BLaER1 (cell line): ENCODE data around the gene LRTM1.

Experiments
- H3K27ac ChIP-seq: shearing (Covaris generic); formaldehyde crosslinking; 2 replicates; pipeline ENCODE4 v1.8.1; 2022
- H3K27me3 ChIP-seq: shearing (Covaris generic); formaldehyde crosslinking; 2 replicates; pipeline ENCODE4 v1.8.1; 2022
- H3K36me3 ChIP-seq: shearing (Covaris generic); formaldehyde crosslinking; 2 replicates; pipeline ENCODE4 v1.8.1; 2022
- H3K4me1 ChIP-seq: shearing (Covaris generic); formaldehyde crosslinking; 2 replicates; pipeline ENCODE4 v1.8.1; 2022
- H3K4me2 ChIP-seq: shearing (Covaris generic); formaldehyde crosslinking; 2 replicates; pipeline ENCODE4 v1.8.1; 2022
- H3K4me3 ChIP-seq: shearing (Covaris generic); formaldehyde crosslinking; 2 replicates; pipeline ENCODE4 v1.8.1; 2022
- H3K9ac ChIP-seq: shearing (Covaris generic); formaldehyde crosslinking; 2 replicates; pipeline ENCODE4 v1.8.1; 2022
- H3K9me3 ChIP-seq: shearing (Covaris generic); formaldehyde crosslinking; 2 replicates; pipeline ENCODE4 v1.8.1; 2022
- H4K20me1 ChIP-seq: shearing (Covaris generic); formaldehyde crosslinking; 2 replicates; pipeline ENCODE4 v1.8.1; 2022
- Cebpa-rat ChIP-seq: shearing (Covaris generic); IDR thresholded peaks from 2 replicates; pipeline ENCODE4 v1.8.1; 2022

LRTM1 gene

DNA sequence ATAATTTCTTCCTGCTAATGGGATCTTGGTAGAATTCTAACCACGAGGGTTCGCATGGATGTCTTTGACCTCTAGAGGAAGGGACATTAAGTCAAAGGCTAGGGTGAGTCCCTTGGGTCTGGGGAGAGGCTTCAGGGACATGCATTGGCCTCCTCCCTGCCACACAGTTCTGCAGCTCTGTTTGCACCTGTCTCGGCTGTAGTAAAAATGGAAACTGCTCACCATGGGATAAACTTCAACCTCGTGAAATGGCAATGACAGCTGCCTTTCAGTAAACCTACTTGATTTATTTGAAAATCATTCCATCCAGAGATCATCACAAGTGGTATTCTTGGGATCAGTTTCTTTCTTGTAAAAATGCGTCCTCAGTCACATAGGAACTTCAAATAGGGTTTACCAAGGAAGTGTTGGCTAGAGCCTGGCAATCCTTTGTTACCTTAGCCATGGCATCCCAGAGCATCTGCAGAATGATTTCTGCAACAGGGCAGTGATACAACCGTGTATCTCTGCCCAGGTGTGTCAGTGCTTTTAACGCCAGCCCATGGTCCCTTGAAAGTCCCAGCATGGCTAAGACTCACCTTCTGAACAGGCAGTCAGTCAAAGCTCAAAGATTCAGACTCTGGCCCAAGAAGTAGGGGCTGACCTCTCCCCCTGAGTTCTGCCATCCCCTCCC, 14.0 kb upstream of the LRTM1 start:
- H3K4me2 ChIP-seq = no peak overlapping the region
- no peak overlapping the region for H3K4me3 ChIP-seq
- H3K27ac ChIP-seq = no peak overlapping the region
- no peak for TF ChIP-seq Cebpa-rat
- H4K20me1 ChIP-seq = no peaks in the 10 kb centered on the region
- no peaks in the 10 kb centered on the region for H3K27me3 ChIP-seq
- no peak overlapping the region for H3K9ac ChIP-seq
- peaks cover 21% of the 10 kb centered on the region for H3K4me1 ChIP-seq
- no peaks in the 10 kb centered on the region for H3K36me3 ChIP-seq
- H3K9me3 ChIP-seq = no peaks in the 10 kb centered on the region

- Histone ChIP-seq H3K27ac (no peak overlapping the region), H3K27me3 (no peaks in the 10 kb centered on the region), H3K9me3 (no peaks in the 10 kb centered on the region), H4K20me1 (no peaks in the 10 kb centered on the region), H3K4me2 (no peak overlapping the region), H3K4me3 (no peak overlapping the region), H3K9ac (no peak overlapping the region), H3K36me3 (no peaks in the 10 kb centered on the region), H3K4me1 (peaks cover 28% of the 10 kb centered on the region)
- TF ChIP-seq Cebpa-rat = no peak
Measured at GRCh38 chr3:54940971-54941370, 13.1 kb upstream of the LRTM1 start.

- no peaks in the 10 kb centered on the region for H3K27me3 ChIP-seq
- no peaks in the 10 kb centered on the region for H3K9me3 ChIP-seq
- no peaks in the 10 kb centered on the region for H3K36me3 ChIP-seq
- H3K9ac ChIP-seq = no peak overlapping the region
- peaks cover 28% of the 10 kb centered on the region for H3K4me1 ChIP-seq
- H3K4me2 ChIP-seq = no peak overlapping the region
- H3K27ac ChIP-seq = no peak overlapping the region
- no peaks in the 10 kb centered on the region for H4K20me1 ChIP-seq
- TF ChIP-seq Cebpa-rat = no peak
- no peak overlapping the region for H3K4me3 ChIP-seq
Measured at GRCh38 chr3:54939557-54940300, 11.9 kb upstream of the LRTM1 start.

DNA sequence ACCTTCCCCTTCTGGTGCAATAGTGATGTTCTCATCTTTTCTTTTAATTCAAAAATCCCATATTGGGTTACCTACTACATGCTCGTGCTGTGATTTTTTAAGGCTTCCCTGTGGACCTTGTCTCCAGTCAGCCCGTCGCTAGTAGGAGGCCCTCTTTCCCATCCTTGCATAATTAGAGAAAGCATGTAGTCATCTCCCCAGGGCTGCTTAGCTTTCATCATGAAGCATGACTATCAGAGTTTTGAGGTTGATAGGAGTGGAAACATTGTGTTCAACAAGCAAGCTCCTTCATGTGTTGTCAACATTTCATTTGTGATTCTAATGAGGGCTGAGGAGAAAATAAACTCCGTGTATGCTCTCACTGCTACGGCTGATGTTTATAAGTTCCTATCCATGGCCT, 8.7 kb upstream of the LRTM1 start:
- H4K20me1 ChIP-seq = no peaks in the 10 kb centered on the region
- peaks cover 28% of the 10 kb centered on the region for H3K4me1 ChIP-seq
- H3K9me3 ChIP-seq = no peaks in the 10 kb centered on the region
- no peak overlapping the region for H3K9ac ChIP-seq
- H3K4me3 ChIP-seq = no peak overlapping the region
- no peak for TF ChIP-seq Cebpa-rat
- no peaks in the 10 kb centered on the region for H3K36me3 ChIP-seq
- no peak overlapping the region for H3K27ac ChIP-seq
- H3K27me3 ChIP-seq = no peaks in the 10 kb centered on the region
- peak overlapping the region; percentile 42 for H3K4me2 ChIP-seq

DNA sequence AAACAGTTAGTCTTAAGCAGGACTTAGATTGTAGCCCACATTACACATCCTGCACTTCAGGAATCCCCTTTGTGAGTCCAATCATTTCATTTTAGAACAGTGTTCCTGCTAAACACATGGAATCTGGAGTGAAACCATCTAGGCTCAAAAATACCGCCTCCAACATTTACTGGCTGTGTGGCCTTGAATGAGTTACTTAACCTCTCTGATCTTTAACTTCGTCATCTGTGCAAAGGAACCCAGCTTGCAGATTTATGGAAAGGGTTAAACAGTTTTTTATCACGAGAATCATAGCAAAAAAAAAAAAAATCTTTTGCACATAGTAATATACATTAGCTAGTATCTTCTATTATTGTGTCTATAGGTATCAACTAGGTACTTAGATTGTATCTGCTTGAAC, 8.0 kb upstream of the LRTM1 start:
- no peak for TF ChIP-seq Cebpa-rat
- H3K27ac ChIP-seq = no peak overlapping the region
- no peaks in the 10 kb centered on the region for H3K36me3 ChIP-seq
- no peaks in the 10 kb centered on the region for H3K27me3 ChIP-seq
- no peaks in the 10 kb centered on the region for H3K9me3 ChIP-seq
- peaks cover 28% of the 10 kb centered on the region for H3K4me1 ChIP-seq
- H4K20me1 ChIP-seq = no peaks in the 10 kb centered on the region
- H3K9ac ChIP-seq = no peak overlapping the region
- H3K4me2 ChIP-seq = 0 out of 2 replicates have a peak overlapping the region, but pooled peaks have one; percentile 42
- H3K4me3 ChIP-seq = no peak overlapping the region

DNA sequence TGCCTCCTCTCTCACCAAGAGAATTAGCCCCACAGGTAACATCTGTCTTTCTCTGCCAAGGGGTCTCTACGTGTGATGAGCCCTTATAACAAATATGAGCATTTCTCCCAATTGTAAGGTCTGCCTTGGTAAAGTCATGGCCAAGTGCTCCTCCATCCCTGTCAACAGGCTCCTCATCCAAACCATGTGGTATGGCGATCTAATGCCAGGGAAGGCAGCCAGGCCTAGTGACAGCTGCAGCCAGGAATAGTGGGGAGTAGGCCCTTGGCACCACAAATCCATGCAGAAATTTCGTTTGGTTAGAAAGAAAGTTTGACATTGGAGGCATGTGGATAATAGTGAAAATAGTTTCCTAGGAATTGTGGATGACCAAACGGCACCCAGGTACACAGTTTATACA, 4.7 kb upstream of the LRTM1 start:
- H3K27ac ChIP-seq = no peak overlapping the region

DNA sequence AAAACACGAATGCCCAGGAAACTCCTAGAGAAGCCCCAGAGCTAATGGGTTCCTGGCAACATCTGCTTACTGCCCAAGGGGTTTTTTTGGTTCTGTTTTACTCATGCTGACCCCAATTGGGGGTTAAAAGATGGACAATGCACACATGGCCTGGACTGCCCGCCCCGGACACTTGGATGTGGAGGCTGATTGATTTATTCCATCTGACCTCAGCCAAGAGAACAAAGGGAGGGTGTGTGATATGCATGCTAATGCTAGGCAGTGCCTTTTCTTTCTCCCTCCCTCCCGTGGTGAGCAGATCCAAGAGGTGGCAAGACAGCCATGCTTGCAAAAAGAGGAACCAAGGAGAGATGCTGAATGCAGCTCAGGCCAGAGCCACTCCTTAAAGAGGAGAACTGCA, 3.3 kb upstream of the LRTM1 start:
- H3K4me2 ChIP-seq = no peak overlapping the region
- H3K4me3 ChIP-seq = no peak overlapping the region
- H3K27ac ChIP-seq = no peak overlapping the region
- no peak for TF ChIP-seq Cebpa-rat
- H3K36me3 ChIP-seq = no peaks in the 10 kb centered on the region
- no peaks in the 10 kb centered on the region for H3K9me3 ChIP-seq
- H4K20me1 ChIP-seq = no peaks in the 10 kb centered on the region
- H3K9ac ChIP-seq = no peak overlapping the region
- H3K4me1 ChIP-seq = 0 out of 2 replicates have a peak, but pooled peaks cover under 1% of the 10 kb centered on the region
- H3K27me3 ChIP-seq = no peaks in the 10 kb centered on the region

More for the DNA sequence above, 4.7 kb upstream of the LRTM1 start:
- no peaks in the 10 kb centered on the region for H3K9me3 ChIP-seq
- H4K20me1 ChIP-seq = no peaks in the 10 kb centered on the region
- H3K36me3 ChIP-seq = no peaks in the 10 kb centered on the region
- no peak overlapping the region for H3K9ac ChIP-seq
- H3K4me1 ChIP-seq = peaks cover 15% of the 10 kb centered on the region
- no peaks in the 10 kb centered on the region for H3K27me3 ChIP-seq
- no peak for TF ChIP-seq Cebpa-rat
- H3K4me2 ChIP-seq = no peak overlapping the region
- no peak overlapping the region for H3K4me3 ChIP-seq

GRCh38 chr3:54918516-54918915, 9.3 kb downstream of the LRTM1 start:
- no peak for TF ChIP-seq Cebpa-rat
- no peak overlapping the region for H3K27ac ChIP-seq
- H3K36me3 ChIP-seq = no peaks in the 10 kb centered on the region
- no peak overlapping the region for H3K9ac ChIP-seq
- H3K4me1 ChIP-seq = no peaks in the 10 kb centered on the region
- H3K9me3 ChIP-seq = no peaks in the 10 kb centered on the region
- no peaks in the 10 kb centered on the region for H3K27me3 ChIP-seq
- H3K4me2 ChIP-seq = no peak overlapping the region
- no peak overlapping the region for H3K4me3 ChIP-seq
- H4K20me1 ChIP-seq = no peaks in the 10 kb centered on the region

DNA sequence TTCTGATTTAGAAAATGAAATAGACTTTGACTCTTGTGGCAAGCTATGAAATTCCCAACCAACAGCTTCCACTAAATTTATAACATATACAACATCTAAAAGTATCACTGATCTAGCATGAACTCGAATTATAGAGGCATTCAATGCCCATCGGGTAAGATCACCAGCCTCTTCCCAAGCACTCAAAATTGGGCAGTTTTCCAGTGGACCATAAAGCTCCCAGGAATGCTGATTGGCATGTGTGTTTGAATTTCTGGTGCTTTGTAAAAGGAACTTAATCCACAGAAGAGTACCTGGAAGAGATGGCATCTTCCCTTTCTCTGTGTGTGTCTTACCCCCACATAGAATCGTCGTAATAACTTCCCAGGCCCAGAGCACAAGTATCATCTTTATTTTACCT, 10.0 kb downstream of the LRTM1 start:
- no peak overlapping the region for H3K4me2 ChIP-seq
- H3K9me3 ChIP-seq = no peaks in the 10 kb centered on the region
- H3K27me3 ChIP-seq = no peaks in the 10 kb centered on the region
- TF ChIP-seq Cebpa-rat = no peak
- H3K4me3 ChIP-seq = no peak overlapping the region
- H3K4me1 ChIP-seq = no peaks in the 10 kb centered on the region
- H4K20me1 ChIP-seq = no peaks in the 10 kb centered on the region
- H3K9ac ChIP-seq = no peak overlapping the region
- H3K27ac ChIP-seq = no peak overlapping the region
- no peaks in the 10 kb centered on the region for H3K36me3 ChIP-seq

GRCh38 chr3:54917174-54917573, 10.7 kb downstream of the LRTM1 start:
- no peaks in the 10 kb centered on the region for H4K20me1 ChIP-seq
- no peak overlapping the region for H3K27ac ChIP-seq
- no peak overlapping the region for H3K9ac ChIP-seq
- peaks cover 3% of the 10 kb centered on the region; the same call in 1 of the 2 replicates for H3K9me3 ChIP-seq
- no peak for TF ChIP-seq Cebpa-rat
- H3K27me3 ChIP-seq = no peaks in the 10 kb centered on the region
- no peaks in the 10 kb centered on the region for H3K36me3 ChIP-seq
- H3K4me2 ChIP-seq = no peak overlapping the region
- H3K4me3 ChIP-seq = no peak overlapping the region
- H3K4me1 ChIP-seq = no peaks in the 10 kb centered on the region
